Transverse colon (tissue), 4 donors: Measurements from ENCODE around the gene OR4X2. TPM values are rescaled to one million over a fixed set of nuclear protein-coding genes. Genes with fewer than 3 reads are reported as not detected.

ENCODE experiments used
- DNase-seq: peaks from one replicate; pipeline ENCODE4 v3.0.0-alpha.2; 2019
- H3K27ac ChIP-seq, 4 donors: fragments of 200-600 bp; sonication (generic); 2 replicates each; pipeline ENCODE4 v1.5.1; 2016 to 2018; ENCODE audit warnings: inconsistent platforms in 4 of 4
- H3K27me3 ChIP-seq: fragments of 200-600 bp; sonication (generic); 2 replicates; pipeline ENCODE4 v1.5.1; 2017; ENCODE audit warnings: inconsistent platforms
- H3K36me3 ChIP-seq, 4 donors: fragments of 200-600 bp; sonication (generic); 2 replicates each; pipeline ENCODE4 v1.5.1; 2017 to 2019; ENCODE audit warnings: inconsistent platforms in 4 of 4
- H3K4me1 ChIP-seq, 4 donors: fragments of 200-600 bp; sonication (generic); 2 replicates each; pipeline ENCODE4 v1.5.1; 2017 to 2020; ENCODE audit warnings: inconsistent platforms in 4 of 4
- H3K4me3 ChIP-seq, 4 donors: fragments of 200-600 bp; sonication (generic); 1 replicate in 1 of 4; 2 replicates in 3 of 4; pipeline versions ENCODE4 v1.5.1 to v1.6.1; 2017 to 2019; ENCODE audit warnings: inconsistent platforms in 4 of 4
- H3K9me3 ChIP-seq, 2 donors: fragments of 200-600 bp; sonication (generic); 2 replicates each; pipeline ENCODE4 v1.5.1; 2017 to 2019; ENCODE audit warnings: inconsistent platforms in 2 of 2
- EP300 ChIP-seq: sonication (generic); formaldehyde crosslinking; IDR thresholded peaks from one replicate; pipeline ENCODE4 v1.6.1; 2017; ENCODE audit warnings: antibody characterized with exemption, low read depth
- POLR2A ChIP-seq: fragments of 450-650 bp; IDR thresholded peaks from one replicate; pipeline ENCODE4 v1.6.1; 2016; ENCODE audit warnings: antibody characterized with exemption, mild to moderate bottlenecking, moderate library complexity
- POLR2AphosphoS5 ChIP-seq, 3 donors: sonication (generic); formaldehyde crosslinking; IDR thresholded peaks; one replicate each; pipeline ENCODE4 v1.6.1; 2016; ENCODE audit warnings: antibody characterized with exemption in 3 of 3
- WGBS, 2 donors: methylation state at CpG; one replicate each; pipeline ENCODE4 v1.1.5; 2018; ENCODE audit warnings: low coverage in 1 of 2; 5-methylcytosine and 5-hydroxymethylcytosine counted together
- in situ Hi-C, 4 donors: fragments of 200-750 bp; cut with MboI; loops; one replicate each; pipeline versions ENCODE4 v1.15.0 to v1.15.1; 2017; ENCODE audit warnings: low sequenced_read_pairs in 3 of 4, low pct_ligation_motif_present in 1 of 4, low pct_unique_long_range_greater_than_20kb in 1 of 4
- intact Hi-C: fragments of 100-400 bp; cut with DNase I; formaldehyde crosslinking; loops from one replicate; pipeline ENCODE4 v1.15.1; 2023; ENCODE audit warnings: low total_unique reads
- total RNA-seq, 4 donors: library from RNA; depleted of rRNA; stranded (reverse); fragments of >200 nt; gene quantifications; one replicate each; pipeline ENCODE4 v1.1.0, GENCODE V29; 2016
- TF ChIP-seq, protein P1 (sequence below), 5 experiments: fragments of 200-600 bp in 3 of 5; fragments of 450-650 bp in 2 of 5; sonication (generic) in 3 of 5; IDR thresholded peaks; 1 replicate in 2 of 5; 2 replicates in 3 of 5; pipeline ENCODE4 v1.5.1; 2016 to 2017; ENCODE audit warnings: antibody characterized with exemption in 5 of 5, inconsistent platforms in 3 of 5, mild to moderate bottlenecking in 2 of 5, moderate library complexity in 1 of 5

Gene OR4X2
- total RNA-seq, 4 donors from 2014 or later: not detected

DNA sequence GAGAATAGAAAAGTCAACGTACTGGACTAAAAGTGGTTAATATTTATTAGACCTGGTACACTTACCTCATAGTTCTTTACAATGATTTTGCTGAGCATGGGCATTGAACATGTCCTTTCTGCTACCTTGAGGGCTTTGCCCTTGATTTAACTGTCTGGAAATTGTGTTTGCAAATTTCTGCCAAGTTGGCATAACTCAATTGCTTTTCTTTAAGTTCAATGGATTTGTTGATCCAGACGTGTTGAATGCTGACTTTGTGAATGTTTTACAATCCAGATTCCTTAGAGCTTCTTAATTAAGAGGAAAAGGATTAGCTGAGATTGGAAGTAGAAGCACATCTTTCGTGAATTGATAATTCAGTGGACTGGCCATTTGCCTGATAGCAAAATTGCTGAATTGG lies 7.2 kb upstream of the OR4X2 start:
- 31 to 39% methylated on average over 3 of the region's 3 CpGs for WGBS, 2 donors
- in situ Hi-C loops: no loop called here
- H3K9me3 ChIP-seq: no peaks in the 10 kb centered on the region
- DNase-seq: no peak
- TF ChIP-seq POLR2A: no peak
- TF ChIP-seq, protein P1, sequence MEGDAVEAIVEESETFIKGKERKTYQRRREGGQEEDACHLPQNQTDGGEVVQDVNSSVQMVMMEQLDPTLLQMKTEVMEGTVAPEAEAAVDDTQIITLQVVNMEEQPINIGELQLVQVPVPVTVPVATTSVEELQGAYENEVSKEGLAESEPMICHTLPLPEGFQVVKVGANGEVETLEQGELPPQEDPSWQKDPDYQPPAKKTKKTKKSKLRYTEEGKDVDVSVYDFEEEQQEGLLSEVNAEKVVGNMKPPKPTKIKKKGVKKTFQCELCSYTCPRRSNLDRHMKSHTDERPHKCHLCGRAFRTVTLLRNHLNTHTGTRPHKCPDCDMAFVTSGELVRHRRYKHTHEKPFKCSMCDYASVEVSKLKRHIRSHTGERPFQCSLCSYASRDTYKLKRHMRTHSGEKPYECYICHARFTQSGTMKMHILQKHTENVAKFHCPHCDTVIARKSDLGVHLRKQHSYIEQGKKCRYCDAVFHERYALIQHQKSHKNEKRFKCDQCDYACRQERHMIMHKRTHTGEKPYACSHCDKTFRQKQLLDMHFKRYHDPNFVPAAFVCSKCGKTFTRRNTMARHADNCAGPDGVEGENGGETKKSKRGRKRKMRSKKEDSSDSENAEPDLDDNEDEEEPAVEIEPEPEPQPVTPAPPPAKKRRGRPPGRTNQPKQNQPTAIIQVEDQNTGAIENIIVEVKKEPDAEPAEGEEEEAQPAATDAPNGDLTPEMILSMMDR (IDR thresholded peaks at IDR 0.05): no peak
- TF ChIP-seq EP300: no peak
- TF ChIP-seq POLR2AphosphoS5 (IDR thresholded peaks at IDR 0.05): no peak
- intact Hi-C loops: no loop called here
- no peaks in the 10 kb centered on the region for H3K36me3 ChIP-seq
- no peak overlapping the region for H3K27ac ChIP-seq
- H3K4me1 ChIP-seq: no peaks in the 10 kb centered on the region
- H3K4me3 ChIP-seq: no peak overlapping the region
- no peaks in the 10 kb centered on the region for H3K27me3 ChIP-seq

DNA sequence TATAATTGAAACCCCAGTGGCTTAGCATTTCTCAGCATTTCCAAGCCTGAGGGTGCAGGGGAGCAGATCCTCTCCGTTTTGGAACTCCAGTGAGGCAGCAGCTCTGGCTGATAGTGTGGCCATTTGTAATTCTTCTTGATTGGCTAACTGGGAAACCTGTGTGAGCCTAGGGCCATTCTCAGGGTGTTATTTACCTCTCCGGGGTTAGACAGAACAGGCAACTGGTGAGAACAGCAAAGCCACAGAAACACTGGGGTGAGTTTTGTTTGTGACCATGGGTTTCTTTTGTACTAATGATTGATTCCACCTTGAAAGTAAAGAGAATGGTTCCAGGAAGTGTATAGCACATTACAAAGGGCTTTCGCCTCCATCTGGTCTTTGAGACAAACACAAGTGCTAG lies 2.4 kb upstream of the OR4X2 start:
- TF ChIP-seq, protein P1 (IDR thresholded peaks at IDR 0.05): no peak
- TF ChIP-seq POLR2A (no peak), EP300 (no peak), POLR2AphosphoS5 (IDR thresholded peaks at IDR 0.05) (no peak)
- 73 to 100% methylated on average over 1 to 3 of the region's 3 CpGs for WGBS, 2 donors
- in situ Hi-C loops: no loop called here

DNA sequence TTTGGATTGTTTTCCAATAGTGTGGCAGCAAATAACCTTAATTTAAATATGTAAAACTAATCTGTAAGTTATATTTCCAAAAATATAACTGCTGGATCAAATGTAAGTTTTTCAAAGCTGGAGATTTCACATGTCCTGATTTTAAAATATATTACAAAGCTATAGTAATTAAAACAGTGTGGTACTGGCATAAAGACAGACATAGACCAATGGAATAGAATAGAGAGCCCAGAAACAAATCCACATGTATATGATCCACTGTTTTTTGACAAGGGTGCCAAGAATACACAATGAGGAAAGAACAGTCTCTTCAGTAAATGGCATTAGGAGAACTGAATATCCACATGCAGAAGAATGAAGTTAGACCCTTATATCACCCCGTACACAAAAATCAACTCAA lies 4.0 kb downstream of the OR4X2 start:
- Histone ChIP-seq H3K27ac (no peak overlapping the region), H3K27me3 (no peaks in the 10 kb centered on the region), H3K9me3 (peaks cover 14% of the 10 kb centered on the region in 2 donors), H3K4me3 (no peak overlapping the region), H3K36me3 (no peaks in the 10 kb centered on the region), H3K4me1 (no peaks in the 10 kb centered on the region)
- intact Hi-C loops: no loop called here
- WGBS, 2 donors: 92 to 100% methylated on average over 1 of the region's 1 CpG
- TF ChIP-seq EP300 (no peak), POLR2AphosphoS5 (IDR thresholded peaks at IDR 0.05) (no peak), POLR2A (no peak)
- TF ChIP-seq, protein P1 (IDR thresholded peaks at IDR 0.05): no peak
- in situ Hi-C loops: no loop called here
- no peak for DNase-seq

More for the DNA sequence above, 2.4 kb upstream of the OR4X2 start:
- H3K4me1 ChIP-seq: no peaks in the 10 kb centered on the region
- no peak overlapping the region for H3K4me3 ChIP-seq
- no peaks in the 10 kb centered on the region for H3K27me3 ChIP-seq
- no peaks in the 10 kb centered on the region for H3K9me3 ChIP-seq
- H3K27ac ChIP-seq: no peak overlapping the region
- intact Hi-C loops: no loop called here
- DNase-seq: no peak
- H3K36me3 ChIP-seq: no peaks in the 10 kb centered on the region

DNA sequence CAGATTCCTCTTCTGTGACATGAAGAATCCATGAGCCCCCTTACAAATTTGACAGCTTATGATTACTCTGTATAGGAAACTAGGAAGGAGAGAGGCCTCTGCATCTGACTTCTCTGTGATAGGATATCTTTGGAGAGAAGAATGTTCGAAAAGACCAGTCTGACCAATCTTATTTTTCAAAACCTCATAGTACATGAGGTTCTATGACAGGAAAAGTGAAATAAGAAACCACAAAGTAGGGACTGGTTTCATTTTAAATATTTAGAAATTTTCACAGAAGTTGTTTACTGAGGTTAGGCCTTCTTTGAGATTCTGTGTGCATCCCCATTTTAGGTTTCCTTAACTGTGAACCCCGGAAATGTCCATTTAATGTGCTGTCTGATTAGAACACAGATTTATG lies 16.7 kb downstream of the OR4X2 start:
- in situ Hi-C loops (no loop called here), intact Hi-C loops (no loop called here)
- DNase-seq: no peak
- Histone ChIP-seq H3K9me3 (no peaks in the 10 kb centered on the region), H3K36me3 (no peaks in the 10 kb centered on the region), H3K4me3 (no peak overlapping the region), H3K4me1 (no peaks in the 10 kb centered on the region), H3K27ac (no peak overlapping the region), H3K27me3 (no peaks in the 10 kb centered on the region)
- TF ChIP-seq, protein P1 (IDR thresholded peaks at IDR 0.05): no peak
- TF ChIP-seq POLR2A (no peak), EP300 (no peak), POLR2AphosphoS5 (IDR thresholded peaks at IDR 0.05) (no peak)
- 72 to 80% methylated on average over 1 to 2 of the region's 2 CpGs for WGBS, 2 donors
